Thyroid gland (tissue), 4 donors: Measurements from ENCODE around the gene CGAS. TPM values are rescaled to one million over a fixed set of nuclear protein-coding genes. Genes with fewer than 3 reads are reported as not detected.
"Not testable (repeated sequence)": the region's sequence is repeated elsewhere in the genome, so short reads cannot be mapped to it uniquely, and the experiment has no call there.

Source experiments
- DNase-seq, 2 donors: peaks; one replicate each; pipeline ENCODE4 v3.0.0-alpha.2; 2019
- H3K27ac ChIP-seq, 3 donors: fragments of 200-600 bp; sonication (generic); 1 replicate in 2 of 3; 2 replicates in 1 of 3; pipeline ENCODE4 v1.5.1; 2016 to 2019; ENCODE audit warnings: mild to moderate bottlenecking in 1 of 3, moderate library complexity in 1 of 3
- H3K27me3 ChIP-seq: fragments of 200-600 bp; sonication (generic); one replicate; pipeline ENCODE4 v1.5.1; 2019
- H3K36me3 ChIP-seq, 2 donors: fragments of 200-600 bp; sonication (generic); one replicate each; pipeline ENCODE4 v1.5.1; 2016 to 2019
- H3K4me1 ChIP-seq, 2 donors: fragments of 200-600 bp; sonication (generic); one replicate each; pipeline ENCODE4 v1.5.1; 2017 to 2019
- H3K4me3 ChIP-seq, 3 donors: fragments of 200-600 bp; sonication (generic); replicated peaks in 1 of 3; 1 replicate in 2 of 3; 2 replicates in 1 of 3; pipeline ENCODE4 v1.5.1; 2016; ENCODE audit warnings: mild to moderate bottlenecking in 1 of 3
- H3K9me3 ChIP-seq: fragments of 200-600 bp; sonication (generic); one replicate; pipeline ENCODE4 v1.5.1; 2017
- CTCF ChIP-seq, 6 experiments: fragments of 200-600 bp in 3 of 6; fragments of 450-650 bp in 3 of 6; sonication (generic) in 3 of 6; IDR thresholded peaks; one replicate each; pipeline ENCODE4 v1.5.1; 2016 to 2019; ENCODE audit warnings: antibody characterized with exemption in 6 of 6, mild to moderate bottlenecking in 2 of 6, inconsistent platforms in 1 of 6, moderate library complexity in 1 of 6
- POLR2A ChIP-seq, 2 donors: fragments of 450-650 bp; IDR thresholded peaks; one replicate each; pipeline ENCODE4 v1.6.1; 2017; ENCODE audit warnings: antibody characterized with exemption in 2 of 2, mild to moderate bottlenecking in 2 of 2, moderate library complexity in 1 of 2
- WGBS, 2 donors: methylation state at CpG; one replicate each; pipeline ENCODE4 v1.1.5; 2017; 5-methylcytosine and 5-hydroxymethylcytosine counted together
- intact Hi-C: fragments of 100-400 bp; cut with DNase I; formaldehyde crosslinking; loops from one replicate; pipeline ENCODE4 v1.15.1; 2023
- total RNA-seq, 4 donors: library from RNA; depleted of rRNA; stranded (reverse); fragments of >200 nt; gene quantifications; one replicate each; pipeline ENCODE4 v1.2.3, GENCODE V29; 2016

Gene CGAS
- total RNA-seq, 4 donors from 2014 or later, result 2.5 to 6.2 (median 4.4) TPM

- TF ChIP-seq CTCF (IDR thresholded peaks at IDR 0.05) (no peak), POLR2A (IDR thresholded peaks at IDR 0.05) (no peak)
- no peak overlapping the region for H3K27ac ChIP-seq
- H3K27me3 ChIP-seq, result no peaks in the 10 kb centered on the region
- DNase-seq, result no peak
- no peaks in the 10 kb centered on the region for H3K36me3 ChIP-seq
- no peaks in the 10 kb centered on the region for H3K9me3 ChIP-seq
- intact Hi-C loops, result no loop called here
- H3K4me1 ChIP-seq, result no peaks in the 10 kb centered on the region
- H3K4me3 ChIP-seq, result no peak overlapping the region
Measured at GRCh38 chr6:73400656-73401055, 51.4 kb downstream of the CGAS start.

- intact Hi-C loops, result no loop called here
- DNase-seq, result no peak
- WGBS, 2 donors, result 85 to 87% methylated on average over 10 of the region's 10 CpGs
- no peaks in the 10 kb centered on the region for H3K9me3 ChIP-seq
- no peak overlapping the region for H3K4me3 ChIP-seq
- TF ChIP-seq CTCF (IDR thresholded peaks at IDR 0.05) (no peak), POLR2A (IDR thresholded peaks at IDR 0.05) (no peak)
- no peak overlapping the region for H3K27ac ChIP-seq
- no peaks in the 10 kb centered on the region for H3K27me3 ChIP-seq
- no peaks in the 10 kb centered on the region for H3K36me3 ChIP-seq
- H3K4me1 ChIP-seq, result no peaks in the 10 kb centered on the region
Measured at GRCh38 chr6:73395875-73396274, 56.2 kb downstream of the CGAS start.

- peak; percentile 57 to 61 for DNase-seq
- no peak within 1 kb of the TSS for H3K4me3 ChIP-seq
- H3K27ac ChIP-seq, result no peak within 1 kb of the TSS
- H3K27me3 ChIP-seq, result no peaks in the 10 kb centered on the region
- H3K4me1 ChIP-seq, result no peaks in the 10 kb centered on the region
- no peaks in the 10 kb centered on the region for H3K36me3 ChIP-seq
- 65 to 71% methylated on average over 53 to 54 of the region's 54 CpGs for whole genome bisulfite sequencing, 2 donors
- intact Hi-C loops, result no loop called here
- H3K9me3 ChIP-seq, result no peaks in the 10 kb centered on the region
- TF ChIP-seq POLR2A (IDR thresholded peaks at IDR 0.05) (no peak), CTCF (IDR thresholded peaks at IDR 0.05) (no peak)
Measured at GRCh38 chr6:73394577-73395354, 57.3 kb downstream of the CGAS start, which contains the start of gene DDX43. DDX43 (plus strand) TSS chr6:73394828; CDS start chr6:73394906, 78 bp downstream.

- Histone ChIP-seq H3K4me3 (no peak overlapping the region), H3K27me3 (no peaks in the 10 kb centered on the region), H3K27ac (no peak overlapping the region), H3K36me3 (no peaks in the 10 kb centered on the region), H3K9me3 (no peaks in the 10 kb centered on the region), H3K4me1 (no peaks in the 10 kb centered on the region)
- intact Hi-C loops, result no loop called here
- DNase-seq, result no peak
- WGBS, 2 donors, result 89 to 100% methylated on average over 2 to 3 of the region's 3 CpGs
- no peak for TF ChIP-seq POLR2A (IDR thresholded peaks at IDR 0.05)
- no peak for TF ChIP-seq CTCF (IDR thresholded peaks at IDR 0.05)
Measured at GRCh38 chr6:73393278-73393677, 58.8 kb downstream of the CGAS start.

GRCh38 chr6:73392188-73392587, 59.9 kb downstream of the CGAS start:
- peak in 1 of 2 donors; percentile 14 for DNase-seq
- H3K9me3 ChIP-seq, H3K27me3 ChIP-seq, H3K36me3 ChIP-seq, intact Hi-C loops, H3K4me1 ChIP-seq, H3K4me3 ChIP-seq, H3K27ac ChIP-seq: not testable (repeated sequence)
- 55 to 56% methylated on average over 4 of the region's 4 CpGs for WGBS, 2 donors
